Kidney (tissue), 14 donors: ENCODE measurements around the gene MAMLD1. TPM values are rescaled to one million over a fixed set of nuclear protein-coding genes. Genes with fewer than 3 reads are reported as not detected.

Experiments used
- DNase-seq, 5 donors: peaks; one replicate each; pipeline ENCODE4 v3.0.0-alpha.2; 2013 to 2020
- FAIRE-seq: peaks from 2 replicates; lab custom pipeline; 2012; peaks lifted over from hg19 to GRCh38; lab: Jason Lieb, UNC
- H3K27ac ChIP-seq, 2 donors: one replicate each; pipeline ENCODE4 v1.7.0; 2013; ENCODE audit warnings: low read depth in 2 of 2, low read length in 2 of 2, inconsistent platforms in 1 of 2
- H3K27me3 ChIP-seq: one replicate; pipeline ENCODE4 v1.7.1; 2013; ENCODE audit warnings: low read length, inconsistent platforms; ENCODE audit not compliant: control insufficient read depth, insufficient read depth
- H3K36me3 ChIP-seq, 3 donors: one replicate each; pipeline versions ENCODE4 v1.7.0 to v1.7.1; 2013; ENCODE audit warnings: low read length in 3 of 3, control low read depth in 1 of 3, inconsistent platforms in 1 of 3; ENCODE audit not compliant: insufficient read depth in 3 of 3, control insufficient read depth in 2 of 3
- H3K4me1 ChIP-seq, 3 donors: one replicate each; pipeline versions ENCODE4 v1.7.0 to v1.7.1; 2013; ENCODE audit warnings: low read length in 3 of 3, inconsistent platforms in 1 of 3, low read depth in 1 of 3; ENCODE audit not compliant: control insufficient read depth in 2 of 3, insufficient read depth in 2 of 3
- H3K4me3 ChIP-seq, 3 donors: one replicate each; pipeline versions ENCODE4 v1.7.0 to v1.8.1; 2013; ENCODE audit warnings: low read length in 3 of 3, control low read depth in 1 of 3, inconsistent platforms in 1 of 3
- H3K9ac ChIP-seq, 3 donors: one replicate each; pipeline versions ENCODE4 v1.7.0 to v1.7.1; 2013; ENCODE audit warnings: low read length in 3 of 3, control low read depth in 1 of 3, inconsistent platforms in 1 of 3
- H3K9me3 ChIP-seq, 3 donors: one replicate each; pipeline versions ENCODE4 v1.7.0 to v1.7.1; 2013; ENCODE audit warnings: low read length in 3 of 3, control low read depth in 1 of 3, inconsistent platforms in 1 of 3; ENCODE audit not compliant: control insufficient read depth in 2 of 3, insufficient read depth in 1 of 3
- CTCF ChIP-seq: IDR thresholded peaks from 3 replicates; pipeline ENCODE4 v1.5.1; 2012; ENCODE audit warnings: mild to moderate bottlenecking, moderate library complexity, borderline replicate concordance; ENCODE audit not compliant: insufficient read depth; ENCODE audit errors: extremely low read depth
- intact Hi-C: fragments of 100-400 bp; cut with DNase I; formaldehyde crosslinking; loops from one replicate; pipeline ENCODE4 v1.11.1; 2022
- polyA plus RNA-seq: library from polyadenylated mRNA; stranded (reverse); fragments of 350-450 nt; fragmentation: Illumina TruSeq; extraction: RNeasy Lipid Tissue Mini Kit (QIAGEN cat#74804); gene quantifications from one replicate; pipeline ENCODE4 v1.2.3, GENCODE V29; 2014; ENCODE audit warnings: low read depth, low replicate concordance; ENCODE audit not compliant: insufficient read depth
- total RNA-seq: library from RNA; stranded (reverse); fragmentation: NEBNext Ultra II Directional; extraction: Animal tissue kit (Norgen Biotek cat#: 25700); gene quantifications from one replicate; pipeline ENCODE4 v1.2.1, GENCODE V29; 2021
- donor health status: control.
- donor health status: control.
- donor health status: control.
- donor health status: control.
- donor health status: control.
- donor health status: DM: yes; HTN: yes; CAD: no.
- donor health status: Normal renal cell carcinoma (clear cell type).

The MAMLD1 gene
- total and polyA plus RNA-seq, 2 donors from 2014 or later = 1.4 to 6.5 TPM

GRCh38 chrX:150527108-150527507 lies 164.0 kb downstream of the MAMLD1 start:
- intact Hi-C loops = no loop called here

GRCh38 chrX:150529587-150529986 lies 166.5 kb downstream of the MAMLD1 start:
- no peak for TF ChIP-seq CTCF
- Histone ChIP-seq H3K4me1 (no peaks in the 10 kb centered on the region), H3K9ac (no peak overlapping the region), H3K4me3 (no peak overlapping the region), H3K9me3 (no peaks in the 10 kb centered on the region), H3K27ac (no peak overlapping the region), H3K36me3 (no peaks in the 10 kb centered on the region), H3K27me3 (no peaks in the 10 kb centered on the region)
- DNase-seq = no peak
- intact Hi-C loops = no loop called here
- no peak for FAIRE-seq

More at GRCh38 chrX:150527108-150527507, 164.0 kb downstream of the MAMLD1 start:
- FAIRE-seq = no peak
- TF ChIP-seq CTCF = no peak
- no peak for DNase-seq
- Histone ChIP-seq H3K27ac (peak overlapping the region in 1 of 2 donors; percentile 3), H3K4me3 (no peak overlapping the region), H3K27me3 (no peaks in the 10 kb centered on the region), H3K9ac (no peak overlapping the region), H3K4me1 (no peaks in the 10 kb centered on the region), H3K9me3 (no peaks in the 10 kb centered on the region), H3K36me3 (no peaks in the 10 kb centered on the region)

GRCh38 chrX:150530821-150531220 lies 167.7 kb downstream of the MAMLD1 start:
- H3K36me3 ChIP-seq = no peaks in the 10 kb centered on the region
- no peaks in the 10 kb centered on the region for H3K9me3 ChIP-seq
- intact Hi-C loops = no loop called here
- H3K4me3 ChIP-seq = no peak overlapping the region
- H3K4me1 ChIP-seq = no peaks in the 10 kb centered on the region
- H3K9ac ChIP-seq = no peak overlapping the region
- no peak for TF ChIP-seq CTCF
- FAIRE-seq = no peak
- no peak for DNase-seq
- H3K27ac ChIP-seq = no peak overlapping the region
- H3K27me3 ChIP-seq = no peaks in the 10 kb centered on the region

DNA sequence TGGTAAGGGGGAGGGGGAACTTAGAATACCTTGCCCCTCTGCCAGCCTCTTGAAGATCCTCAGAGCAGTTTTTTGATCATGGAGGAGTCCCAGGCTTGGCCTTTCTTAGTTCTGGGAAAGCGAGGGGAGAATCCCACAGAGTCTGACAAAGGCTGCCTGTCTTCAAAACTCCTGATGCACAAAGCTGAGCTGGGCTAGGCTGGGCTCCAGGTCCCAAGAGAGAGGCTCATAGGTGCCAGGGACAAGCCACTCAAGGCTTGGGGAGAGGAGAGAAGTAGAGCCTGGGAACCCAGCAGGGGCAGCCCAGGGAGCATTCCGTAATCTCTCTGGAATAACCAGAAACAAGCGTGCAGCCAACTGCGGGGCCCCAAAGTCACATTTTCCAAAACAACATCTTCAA lies 168.3 kb downstream of the MAMLD1 start:
- Histone ChIP-seq H3K9ac (no peak overlapping the region), H3K4me3 (no peak overlapping the region), H3K27me3 (no peaks in the 10 kb centered on the region), H3K27ac (no peak overlapping the region), H3K9me3 (no peaks in the 10 kb centered on the region), H3K4me1 (no peaks in the 10 kb centered on the region), H3K36me3 (no peaks in the 10 kb centered on the region)
- FAIRE-seq = no peak
- no peak for TF ChIP-seq CTCF
- intact Hi-C loops = no loop called here
- no peak for DNase-seq
